Suprapubic skin (tissue), 3 donors: ENCODE data around the gene SH2D1A.

Experiments
- CTCF ChIP-seq, 2 donors: fragments of 200-600 bp in 1 of 2; fragments of 450-650 bp in 1 of 2; sonication (generic) in 1 of 2; IDR thresholded peaks; one replicate each; pipeline ENCODE4 v1.5.1; 2016 to 2019; ENCODE audit warnings: antibody characterized with exemption in 2 of 2, mild to moderate bottlenecking in 1 of 2, moderate library complexity in 1 of 2
- EP300 ChIP-seq: sonication (generic); formaldehyde crosslinking; IDR thresholded peaks from one replicate; pipeline ENCODE4 v1.6.1; 2017; ENCODE audit warnings: antibody characterized with exemption

DNA sequence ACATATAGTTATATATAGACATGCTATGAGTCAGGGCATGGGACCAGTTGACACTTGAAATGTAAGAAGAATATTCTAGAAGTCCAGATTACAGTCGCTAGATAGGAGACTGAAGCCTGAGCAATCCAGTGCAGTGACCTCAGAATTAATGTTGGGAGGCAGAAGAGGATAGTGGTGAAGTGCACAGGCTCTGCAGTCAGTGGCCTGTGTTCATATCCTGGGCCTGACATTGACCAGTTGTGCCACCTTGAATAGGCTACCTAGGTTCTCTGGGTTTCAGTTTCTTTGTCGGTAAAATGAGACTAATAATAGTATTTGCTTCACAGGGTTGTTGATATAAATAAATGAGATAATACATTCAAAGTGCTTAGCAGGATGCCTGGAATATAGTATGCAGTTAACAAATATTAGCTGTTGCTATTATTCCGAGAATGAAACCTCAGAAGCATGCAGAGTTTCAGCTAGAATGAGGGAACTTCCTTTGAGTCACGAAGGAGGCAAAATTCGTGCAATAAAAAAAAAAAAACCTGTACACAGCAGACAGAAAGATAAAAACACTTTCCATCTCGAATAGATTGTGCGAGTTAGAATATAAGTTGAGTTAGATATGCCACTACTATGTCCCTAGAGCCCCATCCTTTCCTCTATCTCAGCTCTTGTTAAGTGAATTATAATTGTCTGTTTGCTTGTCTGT lies 4.0 kb upstream of the SH2D1A start:
- TF ChIP-seq CTCF (IDR thresholded peaks at IDR 0.05) (no peak), EP300 (no peak)
